ENCODE data around the gene ANK2. TPM values are rescaled to one million over a fixed set of nuclear protein-coding genes. Genes with fewer than 3 reads are reported as not detected.
A peak's percentile ranks its signal among the peaks of the same experiment; 100 is the strongest.
"Not testable (repeated sequence)": the region's sequence is repeated elsewhere in the genome, so short reads cannot be mapped to it uniquely, and the experiment has no call there.

The ANK2 gene
- total and polyA plus RNA-seq, 2 experiments from 2014 or later = 7.7 to 40.4 TPM

- TF ChIP-seq POLR2AphosphoS5 (IDR thresholded peaks at IDR 0.05; ENCODE audit: low read depth) (no peak), ZNF114 (CRISPR knock-in tag; IDR thresholded peaks at IDR 0.05) (no peak)
- DNase-seq (ENCODE audit: low spot score) = no peak
- ATAC-seq = no peak
- H3K4me1 Mint-ChIP-seq = peaks cover 41% of the 10 kb centered on the region
- Histone ChIP-seq H3K27ac (ENCODE audit: low read depth) (peak overlapping the region; percentile 21; the same call in 1 of the 2 replicates), H3F3A (replicated peaks; ENCODE audit: low read depth) (no peaks in the 10 kb centered on the region), H2AFZ (no peak overlapping the region), H3K79me2 (replicated peaks; ENCODE audit: insufficient read depth) (no peaks in the 10 kb centered on the region), H3K36me3 (ENCODE audit: insufficient read depth) (no peaks in the 10 kb centered on the region), H3K9me2 (ENCODE audit: insufficient read depth) (no peaks in the 10 kb centered on the region), H3K27me3 (ENCODE audit: insufficient read depth) (no peaks in the 10 kb centered on the region), H3K4me2 (peak overlapping the region; percentile 58), H3K4me1 (ENCODE audit: insufficient read depth) (peaks cover 15% of the 10 kb centered on the region), H3K4me3 (no peak overlapping the region), H4K20me1 (replicated peaks; ENCODE audit: insufficient read depth) (no peaks in the 10 kb centered on the region)
- H3K27ac Mint-ChIP-seq = peak overlapping the region; percentile 88
- H3K9me3 Mint-ChIP-seq = no peaks in the 10 kb centered on the region
- H3K36me3 Mint-ChIP-seq (ENCODE audit: low read depth) = no peaks in the 10 kb centered on the region
- H3K4me3 Mint-ChIP-seq = no peak overlapping the region
- H3K27me3 Mint-ChIP-seq (ENCODE audit: insufficient read depth, low read depth, poor library complexity) = no peaks in the 10 kb centered on the region
Measured at GRCh38 chr4:113065629-113066028, 16.2 kb downstream of the ANK2 start.

GRCh38 chr4:113068771-113069170 is 19.3 kb downstream of the ANK2 start:
- not testable (repeated sequence) for DNase-seq (ENCODE audit: low spot score); H3K27me3 ChIP-seq (ENCODE audit: insufficient read depth); H3K79me2 ChIP-seq (replicated peaks; ENCODE audit: insufficient read depth); H3K4me1 ChIP-seq (ENCODE audit: insufficient read depth); H3K9me3 Mint-ChIP-seq; H3K4me2 ChIP-seq; H3K36me3 Mint-ChIP-seq (ENCODE audit: low read depth); H3K9me2 ChIP-seq (ENCODE audit: insufficient read depth); H3F3A ChIP-seq (replicated peaks; ENCODE audit: low read depth); ATAC-seq; H3K4me3 ChIP-seq; H3K27ac ChIP-seq (ENCODE audit: low read depth); H4K20me1 ChIP-seq (replicated peaks; ENCODE audit: insufficient read depth); H3K4me3 Mint-ChIP-seq; H3K27ac Mint-ChIP-seq; H3K36me3 ChIP-seq (ENCODE audit: insufficient read depth); H2AFZ ChIP-seq; H3K27me3 Mint-ChIP-seq (ENCODE audit: insufficient read depth, low read depth, poor library complexity)
- peaks cover 29% of the 10 kb centered on the region for H3K4me1 Mint-ChIP-seq

GRCh38 chr4:113069212-113069892 is 19.9 kb downstream of the ANK2 start:
- Histone ChIP-seq H3K36me3 (ENCODE audit: insufficient read depth) (no peaks in the 10 kb centered on the region), H3K79me2 (replicated peaks; ENCODE audit: insufficient read depth) (no peaks in the 10 kb centered on the region), H3K27ac (ENCODE audit: low read depth) (no peak overlapping the region), H2AFZ (no peak overlapping the region), H3F3A (replicated peaks; ENCODE audit: low read depth) (no peaks in the 10 kb centered on the region), H3K4me1 (ENCODE audit: insufficient read depth) (peaks cover 7% of the 10 kb centered on the region; the same call in 1 of the 2 replicates), H3K4me3 (no peak overlapping the region), H4K20me1 (replicated peaks; ENCODE audit: insufficient read depth) (no peaks in the 10 kb centered on the region), H3K27me3 (ENCODE audit: insufficient read depth) (no peaks in the 10 kb centered on the region), H3K9me2 (ENCODE audit: insufficient read depth) (no peaks in the 10 kb centered on the region), H3K4me2 (no peak overlapping the region)
- Mint-ChIP-seq H3K9me3 (no peaks in the 10 kb centered on the region), H3K4me3 (no peak overlapping the region), H3K4me1 (peaks cover 23% of the 10 kb centered on the region), H3K27me3 (ENCODE audit: insufficient read depth, low read depth, poor library complexity) (no peaks in the 10 kb centered on the region), H3K27ac (no peak overlapping the region), H3K36me3 (ENCODE audit: low read depth) (no peaks in the 10 kb centered on the region)
- DNase-seq (ENCODE audit: low spot score) = no peak
- ATAC-seq = no peak
- TF ChIP-seq ZNF331 (CRISPR knock-in tag; IDR thresholded peaks at IDR 0.05; ENCODE audit: low read depth) = no peak
- no peak for TF ChIP-seq JUNB (IDR thresholded peaks at IDR 0.05; ENCODE audit: unreplicated experiment)
- TF ChIP-seq CREB1 (CRISPR knock-in tag; IDR thresholded peaks at IDR 0.05; ENCODE audit: low read depth) = no peak
- no peak for TF ChIP-seq ETS1 (IDR thresholded peaks at IDR 0.05)
- no peak for TF ChIP-seq NANOG (IDR thresholded peaks at IDR 0.05; ENCODE audit: borderline replicate concordance)
- no peak for TF ChIP-seq EZH2 (IDR thresholded peaks at IDR 0.05; ENCODE audit: low read depth, unreplicated experiment)
- TF ChIP-seq ZNF462 (CRISPR knock-in tag; IDR thresholded peaks at IDR 0.05) = no peak
- no peak for TF ChIP-seq STAT1 (IDR thresholded peaks at IDR 0.05; ENCODE audit: unreplicated experiment)
